NCI-H1092 treated with DMSO at 0.1 percent for 48 hours (cell line): ENCODE data around the gene INHBA.

Experiments
- DNase-seq: peaks from one replicate; lab custom pipeline; 2025; lab: John Stamatoyannopoulos, UW

The INHBA gene

DNA sequence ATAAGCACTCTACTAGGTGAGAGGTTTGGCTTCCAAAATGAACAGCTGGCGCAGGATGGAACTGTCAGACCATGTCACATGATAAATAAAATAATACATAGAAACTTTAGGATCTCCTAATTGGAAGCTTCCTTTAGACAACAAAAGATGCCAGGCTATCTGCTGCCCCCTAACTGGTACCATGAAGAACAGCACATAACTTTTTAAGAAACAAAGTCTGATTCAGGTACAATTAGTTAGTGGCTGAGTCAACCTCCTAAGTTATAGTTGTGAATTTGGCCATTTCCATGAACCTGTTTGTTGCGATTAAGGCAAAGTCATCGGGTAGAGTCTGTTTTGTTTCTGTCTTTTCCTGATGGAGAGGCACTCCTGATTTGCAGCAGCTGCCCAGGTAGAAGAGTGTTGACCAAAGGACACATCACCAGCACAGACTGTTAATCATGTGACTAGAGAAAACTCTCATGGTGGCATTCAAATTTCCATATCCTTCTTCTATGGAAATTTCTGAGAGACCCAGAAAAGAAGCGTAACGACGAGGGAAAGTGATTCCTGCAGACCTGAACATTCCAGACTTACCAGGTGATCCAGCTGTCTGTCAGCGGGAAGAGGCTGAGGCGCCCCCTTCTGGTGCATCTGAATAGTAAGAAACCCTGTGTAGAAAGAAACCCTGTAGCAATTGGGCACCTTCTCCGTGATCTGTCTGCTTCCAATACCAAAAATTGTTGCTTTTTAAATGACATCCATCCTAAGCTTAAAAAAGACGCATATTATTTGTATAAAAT is 8.6 kb upstream of the INHBA start:
- no peak for DNase-seq

DNA sequence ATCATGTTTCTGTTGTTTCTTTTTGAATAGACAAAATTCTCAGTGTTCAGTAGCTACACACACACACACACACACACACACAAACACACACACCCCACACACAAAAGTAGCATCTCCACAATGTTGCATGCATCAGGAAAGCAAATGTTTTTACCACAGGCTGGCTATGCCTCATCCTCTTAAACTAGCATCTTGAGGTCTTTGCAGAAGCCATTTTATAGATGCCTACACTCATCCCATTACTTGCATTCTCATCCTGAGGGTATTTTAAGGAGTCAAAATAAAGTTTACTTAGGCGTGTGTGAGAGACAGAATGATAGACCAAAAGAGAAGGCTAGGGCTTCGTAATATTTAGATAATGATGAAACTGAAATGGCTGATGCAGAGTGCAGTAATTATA is 7.9 kb upstream of the INHBA start:
- no peak for DNase-seq

GRCh38 chr7:41709621-41710020 is 6.7 kb upstream of the INHBA start:
- DNase-seq: no peak

- no peak for DNase-seq
Observed at GRCh38 chr7:41708581-41709358, 5.9 kb upstream of the INHBA start.

DNA sequence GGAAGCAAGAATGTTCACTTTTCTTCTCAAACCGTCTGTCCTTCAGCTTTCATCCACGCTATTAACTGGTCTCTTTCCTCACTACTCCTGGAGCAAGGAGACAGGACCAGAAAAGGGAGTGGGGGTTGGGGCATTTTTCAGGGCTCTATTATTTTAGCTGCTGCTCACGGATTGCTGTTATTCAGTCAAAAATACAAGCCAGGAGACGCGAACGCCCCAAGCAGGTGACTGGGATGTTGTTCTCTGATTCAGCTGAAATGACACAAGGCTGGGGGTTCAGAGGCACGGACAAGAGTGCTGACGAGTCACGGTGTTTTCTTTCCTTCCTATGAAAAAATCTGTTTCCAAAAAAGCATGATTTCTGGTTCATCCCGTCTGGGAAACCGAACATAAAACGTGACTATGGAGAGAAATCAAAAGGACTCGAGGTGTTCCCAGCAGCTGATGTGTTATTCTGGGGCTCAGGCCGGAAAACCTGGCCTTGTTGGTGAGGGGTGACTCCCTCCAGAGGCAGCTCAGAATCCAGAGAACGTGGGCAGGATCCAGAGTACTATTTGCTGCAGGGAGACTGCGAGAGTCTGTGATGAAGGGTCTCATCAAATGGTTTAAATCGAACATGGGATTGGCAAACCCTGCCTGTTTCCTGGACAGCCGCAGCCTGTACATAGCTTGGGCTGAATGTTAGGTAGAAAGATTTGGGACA is 3.5 kb upstream of the INHBA start:
- DNase-seq: no peak

DNA sequence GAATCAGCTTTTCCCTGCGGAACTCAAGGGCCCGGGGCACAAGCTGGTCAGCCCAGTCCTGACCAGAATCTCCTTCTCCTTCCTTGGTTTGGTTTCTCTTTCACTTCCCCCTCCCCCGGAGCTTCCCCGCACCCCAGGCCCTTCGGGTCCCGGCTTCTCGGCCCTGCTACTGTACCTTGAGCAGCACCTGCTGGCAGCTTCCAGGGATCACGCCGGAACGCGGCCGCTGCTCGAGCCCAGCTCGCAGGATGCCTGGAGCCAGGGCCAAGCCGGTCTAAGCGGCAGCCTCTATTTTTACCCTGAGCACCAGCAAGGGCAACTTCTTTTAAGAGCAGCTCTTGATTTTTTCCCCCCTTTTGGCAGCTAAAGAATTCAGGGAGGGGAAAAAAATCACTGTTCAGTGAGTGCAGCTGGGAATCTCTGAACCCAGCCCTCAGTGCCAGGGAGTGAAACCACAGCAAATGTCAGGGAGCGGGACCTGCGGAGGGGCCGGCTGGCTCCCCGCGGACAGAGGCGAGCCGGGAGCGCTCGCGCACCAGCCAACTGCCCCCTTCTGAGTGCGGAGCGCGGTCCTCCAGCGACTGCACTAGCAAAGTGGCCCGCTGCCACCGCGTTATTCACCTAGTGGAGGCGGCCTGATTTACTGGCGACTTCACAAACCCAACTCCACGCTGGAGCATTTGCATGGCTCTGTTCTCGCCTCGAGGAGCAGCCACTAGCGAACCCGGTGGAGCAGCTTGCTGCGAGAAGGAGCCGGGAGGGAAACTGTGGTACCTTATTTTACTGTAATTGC is 2.4 kb upstream of the INHBA start:
- peak; percentile 24 for DNase-seq

DNA sequence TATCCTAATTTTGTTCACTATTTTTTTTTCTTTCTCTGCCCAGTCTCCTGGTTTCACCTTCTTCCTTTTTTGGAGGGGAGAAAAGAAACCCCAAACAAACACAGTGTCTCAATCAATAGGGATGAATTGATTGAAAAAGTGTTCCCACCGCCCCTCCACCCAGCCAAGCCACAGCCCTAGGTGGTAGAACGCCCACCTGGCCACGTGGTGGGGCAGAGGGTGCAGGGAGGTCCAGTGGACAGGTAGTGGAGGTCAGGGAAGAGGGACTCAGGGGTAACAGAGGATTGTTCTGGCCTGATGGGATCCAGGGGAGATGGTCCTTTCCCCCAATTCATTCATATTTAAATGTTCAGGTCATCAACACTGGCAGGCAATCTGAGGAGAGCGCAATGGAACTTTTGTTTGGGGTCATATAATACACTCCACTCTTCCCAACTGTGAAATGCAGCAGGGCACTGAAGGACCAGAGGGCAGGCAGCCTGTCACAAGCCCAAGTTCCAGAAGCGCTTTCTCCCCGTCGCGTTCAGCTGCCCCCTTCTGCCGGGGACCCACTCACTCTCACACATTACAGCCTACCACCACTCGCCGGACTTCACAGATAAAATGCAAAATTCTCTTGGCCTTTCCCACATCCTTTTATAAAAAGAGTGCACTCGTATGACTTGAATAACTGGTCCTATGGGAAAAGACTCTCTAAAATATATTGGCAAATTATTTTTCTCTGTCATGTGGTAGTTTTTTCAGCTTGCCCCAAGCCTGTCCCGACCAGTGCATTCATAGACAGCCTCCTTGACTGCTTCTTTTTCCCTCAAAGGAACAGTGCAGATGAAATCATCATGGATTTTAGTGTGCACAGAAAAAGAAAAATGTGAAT is 1.6 kb downstream of the INHBA start:
- DNase-seq: no peak

DNA sequence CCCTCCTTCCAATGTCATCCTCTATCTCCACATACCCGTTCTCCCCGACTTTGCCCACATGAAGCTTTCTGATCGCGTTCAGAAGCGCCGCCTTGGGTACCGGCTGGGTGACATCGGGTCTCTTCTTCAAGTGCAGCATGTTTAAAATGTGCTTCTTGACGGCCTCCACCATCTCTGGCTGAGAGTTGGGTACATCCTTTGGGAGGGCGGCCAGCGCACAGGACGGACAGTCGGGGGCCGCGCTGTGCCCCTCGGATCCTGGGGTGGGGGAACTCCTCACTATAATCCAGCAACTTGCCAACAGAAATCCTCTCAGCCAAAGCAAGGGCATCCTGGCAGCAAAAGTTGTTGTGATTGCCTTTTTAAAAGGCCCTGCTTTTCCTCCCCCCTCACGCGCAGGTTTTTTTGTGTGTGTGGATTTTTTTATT is 2.8 kb downstream of the INHBA start:
- no peak for DNase-seq

- no peak for DNase-seq
Observed at GRCh38 chr7:41699516-41699915, 3.4 kb downstream of the INHBA start.

DNA sequence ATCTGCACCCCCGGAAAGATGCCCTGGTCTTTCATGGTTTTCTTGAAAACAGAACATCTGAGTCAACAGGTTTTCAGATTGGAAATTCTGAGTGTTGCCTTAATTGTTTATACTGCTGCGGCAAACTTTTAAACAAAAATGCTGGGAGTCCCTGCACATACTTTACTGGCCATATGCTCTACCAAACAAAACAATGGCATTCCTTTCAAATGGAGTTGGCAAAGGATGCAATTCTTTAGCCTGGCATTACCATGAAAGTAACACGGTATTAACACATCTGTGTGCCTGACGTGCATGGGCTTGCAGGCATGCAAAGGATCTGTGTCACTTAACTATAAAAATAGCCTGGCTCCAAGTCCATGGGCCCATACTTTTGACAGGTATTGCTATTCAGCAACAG is 4.2 kb downstream of the INHBA start:
- DNase-seq: no peak

GRCh38 chr7:41698114-41698513 is 4.8 kb downstream of the INHBA start:
- DNase-seq: no peak

DNA sequence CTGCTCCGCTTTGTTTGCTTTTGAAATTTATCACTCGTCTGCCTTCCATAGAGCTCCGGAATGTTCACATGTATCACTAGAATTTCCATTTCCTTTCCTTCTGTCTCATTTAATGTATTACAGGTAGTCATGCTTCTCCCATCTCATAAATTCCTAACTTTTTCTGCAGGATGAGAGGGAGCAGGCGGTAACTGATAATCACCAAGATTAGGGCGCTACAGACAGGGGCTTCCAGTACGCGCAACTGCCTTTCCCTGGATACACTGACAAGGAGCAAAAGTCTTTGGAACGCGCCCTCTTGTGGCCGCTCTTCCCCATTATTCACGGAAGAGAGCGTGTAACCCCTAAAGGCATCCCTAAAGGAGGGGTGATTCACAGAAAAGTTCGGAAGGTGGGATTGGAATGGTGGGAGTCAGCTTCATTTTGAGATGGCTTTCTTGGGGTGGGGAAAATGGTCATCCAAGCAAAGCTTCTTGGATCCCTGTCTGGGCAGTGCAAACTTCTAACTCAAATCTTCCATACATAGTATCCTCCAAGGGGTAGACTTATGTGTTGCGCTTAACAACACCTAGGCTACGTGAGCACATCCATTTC is 6.5 kb downstream of the INHBA start:
- DNase-seq: peak; percentile 7

DNA sequence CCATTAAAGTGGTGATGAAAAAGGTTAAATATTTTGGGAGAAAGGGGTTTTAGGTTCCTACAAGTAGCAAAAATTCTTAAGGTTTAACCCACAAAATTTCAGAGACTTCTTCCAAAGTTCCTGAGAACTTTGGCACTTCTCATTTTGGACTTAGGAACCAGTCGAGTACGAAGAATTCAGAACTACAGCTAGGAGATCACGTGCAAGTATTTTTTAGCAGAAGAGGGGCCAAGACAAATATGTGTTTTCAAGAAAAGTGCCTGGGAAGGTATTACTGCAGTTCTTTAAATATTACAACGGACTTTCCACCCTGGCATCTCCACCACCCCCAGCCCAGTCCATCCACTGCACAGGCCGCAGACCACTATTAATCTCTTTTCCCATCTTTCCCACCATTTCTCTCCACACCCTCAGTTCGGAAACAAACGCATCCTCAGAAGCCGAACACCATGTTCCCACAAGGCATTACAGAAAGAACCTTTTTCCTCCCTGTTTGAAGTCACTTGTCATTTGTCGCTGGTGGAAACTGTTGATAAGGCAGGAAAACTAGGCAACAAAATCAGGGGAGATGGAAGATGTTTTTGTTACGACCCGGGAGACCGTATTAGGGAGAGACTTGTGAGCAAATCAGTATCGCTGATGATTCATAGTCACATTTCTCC is 7.1 kb downstream of the INHBA start:
- DNase-seq: no peak

- DNase-seq: no peak
Observed at GRCh38 chr7:41694495-41694894, 8.4 kb downstream of the INHBA start.

DNA sequence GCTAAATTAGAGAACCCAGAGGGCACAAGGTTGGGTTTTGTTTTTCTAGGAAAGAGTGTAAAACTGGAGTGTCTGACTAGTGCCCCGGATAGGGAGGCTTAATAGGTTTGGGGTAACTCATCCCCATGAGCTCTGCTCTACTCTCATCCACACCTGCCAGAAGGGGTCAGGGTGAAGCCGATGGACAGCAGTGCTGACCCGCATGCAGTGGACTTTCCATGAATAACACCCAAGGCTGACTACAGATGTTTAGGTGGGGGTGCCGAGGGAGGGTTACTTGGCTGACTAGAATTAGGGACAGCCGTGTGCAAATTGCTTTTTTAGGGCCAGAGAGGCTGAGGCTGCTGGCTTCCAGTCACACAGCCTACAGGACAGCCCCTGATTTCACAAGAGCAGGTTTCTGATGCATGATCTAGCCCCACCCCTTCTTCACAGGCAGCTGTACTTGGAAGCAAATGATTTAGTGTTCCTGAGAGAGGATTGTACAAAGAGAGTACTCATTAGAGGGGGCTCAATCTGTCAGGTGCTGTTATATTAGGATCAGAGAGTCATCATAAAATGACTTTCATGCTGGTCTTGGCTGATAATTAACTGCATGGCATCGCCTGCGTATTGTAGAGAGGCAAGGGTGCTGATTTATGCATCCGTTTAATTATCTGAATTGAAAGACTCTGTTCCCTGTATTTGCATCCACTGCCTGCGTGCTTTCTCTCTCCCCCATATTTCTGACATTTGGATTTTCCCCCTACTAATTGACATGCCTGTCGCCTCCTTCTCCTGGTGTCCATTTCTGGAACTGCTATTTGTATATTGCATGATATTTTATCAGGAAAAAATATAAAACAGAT is 9.5 kb downstream of the INHBA start:
- no peak for DNase-seq

GRCh38 chr7:41692251-41692650 is 10.6 kb downstream of the INHBA start:
- no peak for DNase-seq

DNA sequence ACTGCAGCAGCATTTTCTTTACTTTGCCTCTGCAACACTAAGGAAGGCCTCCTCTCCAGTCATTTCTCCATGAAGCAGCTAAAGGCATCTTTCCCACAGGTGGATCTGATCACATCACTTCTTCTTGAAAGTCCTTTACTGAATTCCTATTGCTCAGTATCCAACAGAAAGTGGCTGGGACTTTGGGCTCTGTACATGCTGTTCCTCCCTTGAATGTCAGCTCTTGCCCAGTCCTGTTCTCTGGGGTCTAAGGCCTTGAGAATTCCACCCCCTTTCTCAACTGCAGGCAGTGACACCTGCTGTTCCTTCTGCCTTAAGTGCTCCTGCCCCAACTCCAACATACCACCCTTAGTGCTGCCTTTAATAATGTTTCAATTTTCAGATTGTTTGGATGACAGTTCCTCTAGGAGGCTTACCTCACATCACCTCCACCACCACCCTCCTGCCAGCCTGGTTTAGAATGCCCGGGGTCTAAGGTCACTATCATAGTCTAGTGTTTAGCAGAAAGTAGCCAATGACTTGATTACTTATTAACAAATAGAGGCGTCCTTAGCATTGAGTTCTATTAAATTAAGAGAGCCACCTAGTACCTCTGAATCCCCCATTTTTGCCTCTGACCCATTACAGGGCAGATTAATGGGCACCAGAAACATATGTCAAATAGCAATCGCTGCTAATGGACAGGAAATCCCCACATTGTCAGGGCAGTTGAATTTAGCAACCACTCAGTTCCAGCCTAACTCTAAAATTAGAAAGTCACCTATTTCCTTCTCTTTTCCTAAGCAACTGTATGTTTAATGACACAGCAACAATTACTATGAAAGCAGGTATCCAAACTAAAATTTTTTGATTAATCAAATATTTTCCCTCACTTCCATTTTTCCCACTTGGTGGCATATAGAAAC is 11.4 kb downstream of the INHBA start:
- no peak for DNase-seq

- no peak for DNase-seq
Observed at GRCh38 chr7:41689815-41690214, 13.1 kb downstream of the INHBA start.
